A549 (cell line): ENCODE data around the gene MRPL53. TPM values are rescaled to one million over a fixed set of nuclear protein-coding genes. Genes with fewer than 3 reads are reported as not detected.

Experiments used
- ATAC-seq, 2 experiments: fragments of 200-7000 bp in 1 of 2; fragments of >200 bp in 1 of 2; cut with Nextera tagmentation in 1 of 2; cut with Tn5 transposase in 1 of 2; 3 replicates each; pipeline versions ENCODE4 v1.8.0 to v1.9.1; 2018 to 2020; ENCODE audit warnings: mild to moderate bottlenecking in 1 of 2, moderate library complexity in 1 of 2
- CTCF ChIA-PET: fragments of 300-600 bp; sonication (Branson Sonifier 250); formaldehyde crosslinking; extraction: SDS; loops from one replicate; lab custom pipeline; 2021; ENCODE audit warnings: antibody characterized with exemption, inconsistent platforms; lab: Yijun Ruan, JAX
- POLR2A ChIA-PET: fragments of 350-600 bp; formaldehyde crosslinking; extraction: SDS; loops from one replicate; lab custom pipeline; 2021; ENCODE audit warnings: antibody characterized with exemption, inconsistent platforms; lab: Yijun Ruan, JAX
- DNase-seq, 2 experiments: peaks; one replicate each; pipeline versions ENCODE4 v3.0.0 to v3.0.0-alpha.2; 2011 to 2016; ENCODE audit warnings: low read depth in 1 of 2, low spot score in 1 of 2
- FAIRE-seq: peaks from 2 replicates; lab custom pipeline; 2011; peaks lifted over from hg19 to GRCh38; lab: Jason Lieb, UNC
- H3K27ac ChIP-seq, 2 experiments: fragments of >200 bp; sonication (Bioruptor Twin); formaldehyde crosslinking; 3 replicates each; pipeline ENCODE4 v1.5.1; 2016 to 2017
- H3K4me1 ChIP-seq: fragments of >200 bp; sonication (Bioruptor Twin); formaldehyde crosslinking; 3 replicates; pipeline ENCODE4 v1.6.1; 2016
- H3K4me2 ChIP-seq: fragments of >200 bp; sonication (Bioruptor Twin); formaldehyde crosslinking; 3 replicates; pipeline ENCODE4 v1.6.1; 2016
- H3K4me3 ChIP-seq: fragments of >200 bp; sonication (Bioruptor Twin); formaldehyde crosslinking; 3 replicates; pipeline ENCODE4 v1.5.1; 2016
- H3K9me3 ChIP-seq: fragments of >200 bp; sonication (Bioruptor Twin); formaldehyde crosslinking; 3 replicates; pipeline ENCODE4 v1.6.1; 2016
- ATOH8 ChIP-seq: fragments of 250-450 bp; sonication (Bioruptor Pico); IDR thresholded peaks from 2 replicates; pipeline ENCODE4 v1.5.0; 2020; ENCODE audit warnings: low read depth, mild to moderate bottlenecking, moderate library complexity
- BCL3 ChIP-seq: fragments of >200 bp; sonication (Bioruptor Twin); formaldehyde crosslinking; IDR thresholded peaks from 3 replicates; pipeline ENCODE4 v1.6.1; 2016
- CBX8 ChIP-seq: fragments of 200-600 bp; sonication (generic); IDR thresholded peaks from 2 replicates; pipeline ENCODE4 v1.6.1; 2016
- EHF ChIP-seq: fragments of 250-450 bp; sonication (Bioruptor Pico); IDR thresholded peaks from 2 replicates; pipeline ENCODE4 v1.5.0; 2020; ENCODE audit warnings: mild to moderate bottlenecking
- EHMT2 ChIP-seq: fragments of 200-600 bp; sonication (generic); IDR thresholded peaks from 2 replicates; pipeline ENCODE4 v1.6.1; 2016; ENCODE audit warnings: antibody characterized with exemption, low read depth, mild to moderate bottlenecking, moderate library complexity
- EP300 ChIP-seq, 2 experiments: fragments of >200 bp; sonication (Bioruptor Twin); formaldehyde crosslinking; IDR thresholded peaks; 2 replicates in 1 of 2; 3 replicates in 1 of 2; pipeline ENCODE4 v1.6.1; 2016 to 2017
- GATA3 ChIP-seq: IDR thresholded peaks from 2 replicates; pipeline ENCODE4 v1.6.1; 2012; ENCODE audit warnings: borderline replicate concordance
- HEYL ChIP-seq: fragments of 250-450 bp; sonication (Bioruptor Pico); IDR thresholded peaks from 2 replicates; pipeline ENCODE4 v1.8.0; 2021; ENCODE audit warnings: mild to moderate bottlenecking, moderate library complexity
- HOXB5 ChIP-seq: fragments of 250-450 bp; sonication (Bioruptor Pico); IDR thresholded peaks from 2 replicates; pipeline ENCODE4 v1.5.0; 2020; ENCODE audit warnings: mild to moderate bottlenecking, moderate library complexity
- JUN ChIP-seq, 2 experiments: fragments of >200 bp; sonication (Bioruptor Twin); formaldehyde crosslinking; IDR thresholded peaks; 2 replicates in 1 of 2; 3 replicates in 1 of 2; pipeline ENCODE4 v1.6.1; 2016 to 2017
- JUNB ChIP-seq: fragments of >200 bp; sonication (Bioruptor Twin); formaldehyde crosslinking; IDR thresholded peaks from 2 replicates; pipeline ENCODE4 v1.6.1; 2016
- NFE2L2 ChIP-seq: fragments of 150-350 bp; conservative IDR thresholded peaks from 2 replicates; pipeline ENCODE4 v1.6.1; 2014; ENCODE audit warnings: low read length
- NR3C1 ChIP-seq: fragments of >200 bp; sonication (Bioruptor Twin); formaldehyde crosslinking; IDR thresholded peaks from 3 replicates; pipeline ENCODE4 v1.6.1; 2017
- PBX3 ChIP-seq: IDR thresholded peaks from 2 replicates; pipeline ENCODE4 v1.6.1; 2012
- PHF8 ChIP-seq: fragments of 200-600 bp; sonication (generic); IDR thresholded peaks from 2 replicates; pipeline ENCODE4 v1.6.1; 2016; ENCODE audit warnings: low read depth, mild to moderate bottlenecking, antibody characterized with exemption, moderate library complexity, borderline replicate concordance
- POLR2AphosphoS2 ChIP-seq: conservative IDR thresholded peaks from 2 replicates; pipeline ENCODE4 v1.6.1; 2012; ENCODE audit warnings: low read length, improper control_type of control experiment, inconsistent platforms
- RARB ChIP-seq: fragments of 250-450 bp; sonication (Bioruptor Pico); IDR thresholded peaks from 2 replicates; pipeline ENCODE4 v1.8.0; 2021; ENCODE audit warnings: mild to moderate bottlenecking, moderate library complexity
- RFX5 ChIP-seq: fragments of 450-650 bp; IDR thresholded peaks from 2 replicates; pipeline ENCODE4 v1.7.1; 2014; ENCODE audit warnings: antibody characterized with exemption, mild to moderate bottlenecking, moderate library complexity
- SMC3 ChIP-seq: fragments of >200 bp; sonication (Bioruptor Twin); formaldehyde crosslinking; IDR thresholded peaks from 3 replicates; pipeline ENCODE4 v1.6.1; 2018; ENCODE audit warnings: inconsistent platforms
- TFCP2L1 ChIP-seq: fragments of 250-450 bp; sonication (Bioruptor Pico); IDR thresholded peaks from 2 replicates; pipeline ENCODE4 v1.5.0; 2021; ENCODE audit warnings: mild to moderate bottlenecking
- TP53 ChIP-seq: fragments of 250-450 bp; sonication (Bioruptor Pico); IDR thresholded peaks from 2 replicates; pipeline ENCODE4 v1.5.0; 2021; ENCODE audit warnings: mild to moderate bottlenecking, moderate library complexity
- WGBS: methylation state at CpG from one replicate; pipeline ENCODE4 v1.1.6; 2017; ENCODE audit errors: missing lambda C conversion rate; 5-methylcytosine and 5-hydroxymethylcytosine counted together
- polyA plus RNA-seq, 4 experiments: library from polyadenylated mRNA; depleted of rRNA in 3 of 4; stranded (reverse); fragments of >200 nt; fragmentation: RNase III in 1 of 4; extraction: RNeasy Plus Mini Kit Qiagen cat#74134 plus additional on column Dnase treatment in 1 of 4; gene quantifications; 2 replicates in 3 of 4; 3 replicates in 1 of 4; pipeline ENCODE4 v1.2.3, GENCODE V29; 2011 to 2017
- TF ChIP-seq, protein P1 (sequence below): fragments of 200-600 bp; sonication (generic); IDR thresholded peaks from 2 replicates; pipeline ENCODE4 v1.6.1; 2016; ENCODE audit warnings: antibody characterized with exemption, mild to moderate bottlenecking, moderate library complexity

The MRPL53 gene
- polyA plus RNA-seq, 2 of the 4 experiments (the other 2 are of a cell fraction): 68.8 to 229 TPM

DNA sequence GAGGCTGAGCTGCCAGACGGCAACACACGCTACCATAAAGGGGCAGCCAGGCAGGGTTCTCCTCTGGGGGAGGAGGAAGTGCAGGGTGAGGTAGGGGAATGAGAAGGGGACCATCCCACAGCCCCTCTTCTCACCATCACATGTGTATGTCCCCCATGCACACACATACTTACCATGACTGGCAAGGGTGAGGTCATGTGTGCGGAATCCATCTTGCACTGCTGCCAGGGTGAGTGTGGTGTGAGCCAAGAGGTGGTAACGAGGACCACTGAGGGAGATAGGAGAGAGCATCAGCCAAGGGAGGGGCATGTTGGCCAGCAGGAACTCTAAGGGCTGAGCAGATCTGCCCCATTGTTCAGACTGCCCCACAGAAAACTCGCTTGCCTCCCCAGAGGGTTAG, 43.8 kb downstream of the MRPL53 start:
- Histone ChIP-seq H3K4me3 (no peak overlapping the region), H3K4me2 (no peak overlapping the region), H3K4me1 (peaks cover 8% of the 10 kb centered on the region; the same call in 1 of the 3 replicates), H3K27ac (no peak overlapping the region), H3K9me3 (no peaks in the 10 kb centered on the region)
- ATAC-seq: no peak
- 91% methylated on average over 5 of the region's 5 CpGs for WGBS
- no peak for FAIRE-seq
- DNase-seq: no peak
- TF ChIP-seq HOXB5 (no peak), RFX5 (no peak), EHMT2 (no peak)
- ChIA-PET POLR2A (interaction anchor here (2.5 kb wide), 1 partner anchor 11 kb away, joined by 11 read pairs; no protein-coding TSS in a partner anchor), CTCF (interaction anchor here (0.9 to 1.4 kb wide), 3 partner anchors 10 to 68 kb away, joined by 3 to 5 read pairs (median 3); no protein-coding TSS in a partner anchor)

- Histone ChIP-seq H3K9me3 (no peaks in the 10 kb centered on the region), H3K4me1 (peaks cover 8% of the 10 kb centered on the region; the same call in 1 of the 3 replicates), H3K27ac (no peak overlapping the region), H3K4me2 (no peak overlapping the region), H3K4me3 (no peak overlapping the region)
- DNase-seq (no peak), FAIRE-seq (no peak), ATAC-seq (peak; percentile 38 to 50; a peak in 4 of 6 replicates)
- ChIA-PET POLR2A (interaction anchor here (1.3 kb wide), 1 partner anchor 13 kb away, joined by 4 read pairs; no protein-coding TSS in a partner anchor), CTCF (interaction anchor here (0.6 to 1.1 kb wide), 4 partner anchors 13 to 1889 kb away, joined by 3 read pairs; no protein-coding TSS in a partner anchor)
- TF ChIP-seq POLR2AphosphoS2 (no peak), BCL3 (no peak), JUN (IDR thresholded peaks at IDR 0.05) (no peak), EHF (no peak), RARB (CRISPR knock-in tag) (no peak), JUNB (no peak), SMC3 (no peak), CBX8 (no peak), HEYL (CRISPR knock-in tag) (no peak)
- WGBS: 78% methylated on average over 3 of the region's 3 CpGs
Observed at GRCh38 chr2:74427551-74427950, 44.9 kb downstream of the MRPL53 start.

DNA sequence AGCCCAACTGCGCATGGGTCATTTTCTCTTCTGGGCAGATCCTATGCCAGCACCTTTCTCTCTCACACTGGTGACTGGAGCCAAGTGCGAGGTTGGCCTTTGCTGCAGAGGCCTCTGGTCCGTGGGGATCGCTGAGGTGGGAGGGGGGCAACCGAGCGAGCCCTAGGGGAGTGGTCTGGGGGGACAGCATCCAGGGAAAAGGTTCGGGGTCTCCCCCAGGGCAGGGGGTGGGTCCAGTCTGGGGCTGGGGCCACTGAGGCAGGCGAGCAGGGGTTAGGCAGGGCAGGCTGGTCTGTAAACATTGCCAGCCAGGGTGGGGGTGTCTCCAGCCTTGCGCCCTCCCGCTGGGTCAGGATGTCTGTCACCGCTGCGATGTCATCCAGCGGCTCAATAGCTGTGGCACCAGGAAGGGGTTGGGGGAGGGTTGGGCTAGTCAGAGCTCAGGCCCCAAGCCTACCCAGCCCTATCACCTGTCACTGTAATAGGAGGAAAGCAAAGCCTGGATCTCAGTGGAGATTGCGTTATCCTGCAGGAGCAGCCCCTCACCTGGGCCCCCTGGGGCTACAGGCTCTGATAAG, 46.2 kb downstream of the MRPL53 start:
- H3K4me2 ChIP-seq: no peak overlapping the region
- FAIRE-seq (no peak), DNase-seq (no peak)
- H3K4me1 ChIP-seq: peaks cover 8% of the 10 kb centered on the region; the same call in 1 of the 3 replicates
- H3K27ac ChIP-seq: no peak overlapping the region
- no peaks in the 10 kb centered on the region for H3K9me3 ChIP-seq
- WGBS: 88% methylated on average over 11 of the region's 14 CpGs
- ChIA-PET CTCF (no interaction called here), POLR2A (interaction anchor here (1.3 kb wide), 1 partner anchor 14 kb away, joined by 4 read pairs; no protein-coding TSS in a partner anchor)
- TF ChIP-seq NFE2L2: no peak
- no peak for TF ChIP-seq PBX3
- TF ChIP-seq, all 56 proteins: peak for 0
- H3K4me3 ChIP-seq: no peak overlapping the region
- no peak for ATAC-seq

DNA sequence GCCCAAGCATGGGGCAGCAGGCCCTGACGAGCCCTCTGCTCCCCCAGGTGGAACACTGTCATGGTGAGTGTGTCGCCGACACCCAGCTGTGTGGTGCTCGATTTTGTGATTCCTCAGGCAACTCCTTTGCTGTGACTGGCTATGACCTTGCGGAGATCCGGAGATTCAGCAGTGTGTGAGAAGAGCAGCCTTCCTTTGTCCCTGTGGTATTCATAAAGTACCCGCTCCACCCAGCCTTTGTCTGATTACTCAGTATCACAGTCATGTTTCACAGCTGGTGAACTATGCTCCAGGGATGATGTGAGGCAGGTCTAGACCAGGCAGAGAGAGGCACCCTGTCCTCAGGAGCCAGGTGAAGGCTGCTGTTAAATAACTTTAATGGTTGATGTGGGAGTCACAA, 47.0 kb downstream of the MRPL53 start:
- 78% methylated on average over 6 of the region's 7 CpGs for WGBS
- Histone ChIP-seq H3K4me1 (peaks cover 11% of the 10 kb centered on the region; the same call in 1 of the 3 replicates), H3K4me3 (no peak overlapping the region), H3K4me2 (no peak overlapping the region), H3K9me3 (no peaks in the 10 kb centered on the region), H3K27ac (no peak overlapping the region)
- DNase-seq (no peak), FAIRE-seq (no peak), ATAC-seq (no peak)
- POLR2A ChIA-PET: no interaction called here
- CTCF ChIA-PET: interaction anchor here (1.6 to 2.1 kb wide), 2 partner anchors 15 to 33 kb away, joined by 6 read pairs; no protein-coding TSS in a partner anchor
- no peak for TF ChIP-seq ATOH8 (CRISPR knock-in tag)
- TF ChIP-seq, protein P1, sequence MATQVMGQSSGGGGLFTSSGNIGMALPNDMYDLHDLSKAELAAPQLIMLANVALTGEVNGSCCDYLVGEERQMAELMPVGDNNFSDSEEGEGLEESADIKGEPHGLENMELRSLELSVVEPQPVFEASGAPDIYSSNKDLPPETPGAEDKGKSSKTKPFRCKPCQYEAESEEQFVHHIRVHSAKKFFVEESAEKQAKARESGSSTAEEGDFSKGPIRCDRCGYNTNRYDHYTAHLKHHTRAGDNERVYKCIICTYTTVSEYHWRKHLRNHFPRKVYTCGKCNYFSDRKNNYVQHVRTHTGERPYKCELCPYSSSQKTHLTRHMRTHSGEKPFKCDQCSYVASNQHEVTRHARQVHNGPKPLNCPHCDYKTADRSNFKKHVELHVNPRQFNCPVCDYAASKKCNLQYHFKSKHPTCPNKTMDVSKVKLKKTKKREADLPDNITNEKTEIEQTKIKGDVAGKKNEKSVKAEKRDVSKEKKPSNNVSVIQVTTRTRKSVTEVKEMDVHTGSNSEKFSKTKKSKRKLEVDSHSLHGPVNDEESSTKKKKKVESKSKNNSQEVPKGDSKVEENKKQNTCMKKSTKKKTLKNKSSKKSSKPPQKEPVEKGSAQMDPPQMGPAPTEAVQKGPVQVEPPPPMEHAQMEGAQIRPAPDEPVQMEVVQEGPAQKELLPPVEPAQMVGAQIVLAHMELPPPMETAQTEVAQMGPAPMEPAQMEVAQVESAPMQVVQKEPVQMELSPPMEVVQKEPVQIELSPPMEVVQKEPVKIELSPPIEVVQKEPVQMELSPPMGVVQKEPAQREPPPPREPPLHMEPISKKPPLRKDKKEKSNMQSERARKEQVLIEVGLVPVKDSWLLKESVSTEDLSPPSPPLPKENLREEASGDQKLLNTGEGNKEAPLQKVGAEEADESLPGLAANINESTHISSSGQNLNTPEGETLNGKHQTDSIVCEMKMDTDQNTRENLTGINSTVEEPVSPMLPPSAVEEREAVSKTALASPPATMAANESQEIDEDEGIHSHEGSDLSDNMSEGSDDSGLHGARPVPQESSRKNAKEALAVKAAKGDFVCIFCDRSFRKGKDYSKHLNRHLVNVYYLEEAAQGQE: no peak
- TF ChIP-seq EHMT2: no peak
- no peak for TF ChIP-seq TFCP2L1 (CRISPR knock-in tag)
- TF ChIP-seq PHF8: no peak
- no peak for TF ChIP-seq TP53
- TF ChIP-seq NR3C1: no peak
- no peak for TF ChIP-seq HEYL (CRISPR knock-in tag)
- no peak for TF ChIP-seq PBX3
- no peak for TF ChIP-seq EP300 (IDR thresholded peaks at IDR 0.05)
- no peak for TF ChIP-seq RARB (CRISPR knock-in tag)
- TF ChIP-seq GATA3: no peak
- TF ChIP-seq, all 56 proteins: peak for 0
